GM19240 (cell line): ENCODE results near the gene MS4A15.
"Not testable (repeated sequence)": the region's sequence is repeated elsewhere in the genome, so short reads cannot be mapped to it uniquely, and the experiment has no call there.

Source experiments
- DNase-seq: peaks from one replicate; pipeline ENCODE4 v3.0.0; 2011; ENCODE audit warnings: low spot score; ENCODE audit not compliant: insufficient read length

MS4A15 gene, protein sequence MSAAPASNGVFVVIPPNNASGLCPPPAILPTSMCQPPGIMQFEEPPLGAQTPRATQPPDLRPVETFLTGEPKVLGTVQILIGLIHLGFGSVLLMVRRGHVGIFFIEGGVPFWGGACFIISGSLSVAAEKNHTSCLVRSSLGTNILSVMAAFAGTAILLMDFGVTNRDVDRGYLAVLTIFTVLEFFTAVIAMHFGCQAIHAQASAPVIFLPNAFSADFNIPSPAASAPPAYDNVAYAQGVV

DNA sequence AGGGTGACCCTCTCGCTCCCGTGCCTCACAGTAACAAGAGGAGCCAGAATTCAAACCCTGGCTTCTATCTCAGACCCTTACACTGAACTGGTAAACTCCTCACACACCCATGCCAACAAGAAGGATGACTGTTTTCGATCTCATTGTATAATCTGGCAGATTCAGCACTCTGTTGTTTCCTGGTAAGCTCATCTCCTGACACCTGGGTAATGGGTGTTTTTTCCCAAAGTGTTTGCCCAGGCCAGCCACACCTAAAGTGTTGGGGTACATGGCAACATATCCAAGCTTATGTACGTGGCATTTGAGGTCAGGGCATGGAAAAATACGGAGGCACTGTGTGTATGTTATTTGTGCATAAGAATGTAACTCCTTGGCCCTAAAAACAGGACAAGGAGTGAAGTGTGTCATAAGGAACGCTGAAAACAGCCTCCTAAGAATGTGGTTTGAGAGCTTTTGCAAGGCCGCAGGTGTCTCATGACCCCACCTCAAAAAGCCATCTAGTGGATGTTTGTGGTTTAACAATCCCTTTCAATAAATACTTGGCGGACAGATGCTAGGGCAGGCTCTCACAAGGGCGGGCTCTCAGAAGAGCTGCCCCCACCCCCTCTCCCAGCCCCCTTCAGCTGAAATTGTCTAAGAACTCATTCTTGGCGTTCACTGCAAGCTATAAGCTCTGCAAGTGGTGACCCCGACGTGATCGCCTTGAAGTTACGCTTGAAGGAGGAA is at the start of gene MS4A15:
Gene MS4A15 (plus strand): TSS at position 561 of the 726 bp plus-strand sequence. CDS start 6,867 bp downstream, outside the sequence.
- no peak for DNase-seq

DNA sequence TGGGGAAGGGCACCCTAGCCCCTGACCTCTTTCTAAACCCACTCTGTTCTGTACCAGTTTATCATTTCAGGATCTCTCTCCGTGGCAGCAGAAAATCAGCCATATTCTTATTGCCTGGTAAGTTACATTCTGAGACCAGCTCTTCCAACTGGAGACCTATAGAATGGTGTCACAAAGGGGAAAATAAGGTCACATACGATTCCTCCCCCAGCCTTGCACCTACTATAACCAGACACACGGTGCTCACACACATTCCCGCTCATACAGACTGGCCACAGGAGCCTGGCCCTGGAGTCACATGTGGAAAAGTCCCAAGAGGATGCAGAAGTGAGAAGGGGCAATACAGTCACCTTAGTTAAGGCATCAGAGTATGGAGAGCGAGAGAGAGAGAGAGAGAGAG is 49.7 kb upstream of the MS4A15 start:
- DNase-seq, result no peak

DNA sequence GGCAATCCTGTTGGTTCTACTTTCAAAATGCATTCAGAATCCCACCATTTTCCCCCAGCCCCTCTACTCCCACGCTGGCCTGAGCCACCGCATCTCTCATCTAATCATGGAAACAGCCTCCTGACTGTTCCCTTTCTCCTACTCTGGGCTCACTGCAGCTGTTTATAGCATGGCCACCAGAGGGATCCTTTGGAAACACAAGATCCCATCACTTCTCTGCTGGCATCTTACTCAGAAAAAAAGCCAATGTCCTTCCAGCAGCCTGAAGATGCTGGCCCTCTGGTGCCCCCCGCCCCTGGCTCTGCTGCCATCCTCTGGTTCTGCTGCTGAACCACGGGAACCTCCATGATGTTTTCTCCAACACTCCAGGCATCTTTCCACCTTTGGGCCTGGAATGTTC is 46.2 kb upstream of the MS4A15 start:
- no peak for DNase-seq

DNA sequence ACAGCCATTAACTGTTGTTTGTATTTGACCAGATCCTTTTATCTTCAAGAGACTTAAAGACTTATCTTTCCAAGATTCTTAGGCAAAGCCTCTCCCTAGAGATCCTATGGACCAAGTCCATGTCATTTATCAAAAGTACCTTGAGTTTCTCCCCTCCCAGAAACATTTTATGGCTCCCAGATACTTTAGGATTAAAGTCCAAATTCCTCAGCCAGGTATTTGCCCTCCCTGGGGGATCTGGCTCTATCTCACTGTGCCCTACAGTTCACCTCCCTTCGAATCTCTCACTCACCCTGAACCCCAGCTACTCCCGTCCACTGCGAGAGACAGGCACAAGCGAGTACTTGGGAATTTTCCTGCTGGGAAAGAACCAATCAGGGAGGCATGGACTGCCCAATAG is 45.4 kb upstream of the MS4A15 start:
- no peak for DNase-seq

DNA sequence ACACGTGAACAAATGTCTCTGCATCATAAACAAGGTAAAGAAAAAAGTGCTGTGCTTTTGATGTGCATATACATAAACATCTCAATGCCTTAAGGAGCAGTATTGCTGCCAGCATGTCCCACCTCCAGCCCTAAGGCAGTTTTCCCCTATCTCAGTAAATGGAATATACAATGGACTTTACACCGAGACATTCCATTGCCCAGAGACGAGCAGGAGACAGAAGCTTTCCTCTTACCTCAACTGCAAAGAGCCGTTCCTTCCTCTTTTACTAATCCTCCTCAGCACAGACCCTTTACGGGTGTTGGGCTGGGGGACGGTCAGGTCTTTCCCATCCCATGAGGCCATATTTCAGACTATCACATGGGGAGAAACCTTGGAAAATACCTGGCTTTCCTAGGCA is 43.2 kb upstream of the MS4A15 start:
- not testable (repeated sequence) for DNase-seq

DNA sequence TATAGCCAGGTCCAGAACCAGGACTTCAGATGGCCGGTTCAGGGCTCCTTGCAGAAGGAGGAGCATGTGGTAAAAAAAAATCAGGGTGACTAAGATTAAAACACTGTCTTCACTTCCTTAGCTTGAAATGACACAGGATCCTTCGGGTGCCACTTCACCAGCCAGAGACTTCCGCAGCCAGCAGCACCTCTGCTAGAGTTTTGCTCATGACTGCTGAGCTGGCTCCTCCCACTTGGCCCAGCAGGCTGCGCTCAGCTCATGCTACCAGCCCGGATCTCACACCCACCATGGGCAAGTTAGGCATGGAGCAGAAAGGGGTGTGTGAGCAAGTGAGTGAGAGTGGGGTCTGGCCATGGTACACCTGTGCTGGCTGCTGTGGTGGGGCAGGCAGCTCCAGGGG is 38.7 kb upstream of the MS4A15 start:
- no peak for DNase-seq

DNA sequence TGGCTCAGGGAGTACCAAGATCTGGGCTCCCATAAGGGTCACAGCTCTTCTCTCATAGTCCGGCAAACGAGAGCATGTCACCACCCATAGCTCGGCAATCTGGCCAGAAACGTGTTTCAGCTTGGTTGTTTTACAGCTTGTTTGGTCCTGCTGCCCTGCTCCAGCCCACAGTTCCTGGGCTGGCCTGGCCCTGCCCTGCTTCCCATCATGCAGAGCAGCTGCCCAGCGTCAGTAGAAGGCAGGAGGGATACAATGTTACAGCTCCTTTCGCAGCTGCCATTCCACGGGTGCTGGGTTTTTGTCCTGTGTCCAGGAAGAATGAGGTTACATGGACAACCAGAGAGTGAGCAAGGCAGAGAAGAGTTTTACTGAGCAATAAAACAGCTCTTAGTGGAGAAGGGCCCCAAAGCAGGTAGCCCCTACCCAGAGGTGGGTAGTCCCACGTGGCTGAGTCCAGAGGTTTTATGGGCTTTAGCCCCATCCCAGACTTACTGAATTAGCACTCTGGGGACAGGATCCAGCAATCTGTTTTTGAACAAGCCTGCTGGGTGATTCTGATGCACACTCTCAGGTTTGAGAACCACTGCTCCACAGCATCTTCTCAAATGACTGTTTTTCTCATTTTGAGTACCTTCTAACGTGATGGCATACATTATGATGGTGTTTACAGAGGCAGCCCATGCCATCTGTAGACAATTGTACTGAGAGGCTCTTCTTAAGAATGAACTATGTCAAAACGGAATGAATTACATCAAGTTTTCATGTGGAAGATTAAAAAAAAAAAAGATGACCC is 37.9 kb upstream of the MS4A15 start:
- DNase-seq, result no peak

DNA sequence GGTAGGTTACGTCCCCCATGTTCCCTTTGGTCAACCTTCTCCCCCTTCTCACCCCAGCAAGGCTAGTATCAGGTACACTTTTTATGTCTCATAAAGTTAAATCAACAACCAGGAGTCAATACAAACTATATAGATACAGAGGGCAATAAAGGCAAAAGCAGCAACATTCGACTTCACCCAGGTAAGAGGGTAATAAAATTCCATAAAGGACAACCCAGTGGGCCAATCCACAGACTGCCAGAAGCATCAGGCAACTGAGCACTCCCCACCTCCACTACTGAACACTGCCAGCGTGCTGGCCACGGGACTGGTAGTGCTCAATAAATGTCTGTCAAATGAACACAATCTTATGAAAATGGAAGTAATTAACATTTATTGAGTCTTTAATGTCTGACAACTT is 37.3 kb upstream of the MS4A15 start:
- no peak for DNase-seq

DNA sequence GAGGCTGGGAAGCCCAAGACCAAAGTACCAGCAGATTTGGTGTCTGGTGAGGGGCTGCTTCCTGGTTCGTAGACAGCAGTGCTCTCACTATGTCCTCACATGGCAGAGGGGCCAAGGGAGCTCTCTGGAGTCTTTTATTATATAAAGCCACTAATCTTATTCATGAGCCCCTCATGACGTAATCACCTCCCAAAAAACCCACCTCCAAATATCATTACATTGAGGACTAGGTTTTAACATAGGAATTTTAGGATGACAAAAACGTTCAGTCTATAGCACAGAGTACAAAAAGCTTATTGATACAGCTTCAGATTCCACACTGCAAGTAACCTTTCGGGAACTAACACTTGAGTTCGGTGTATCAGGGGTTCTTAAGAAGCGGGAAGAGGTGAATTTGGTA is 36.2 kb upstream of the MS4A15 start:
- no peak for DNase-seq

DNA sequence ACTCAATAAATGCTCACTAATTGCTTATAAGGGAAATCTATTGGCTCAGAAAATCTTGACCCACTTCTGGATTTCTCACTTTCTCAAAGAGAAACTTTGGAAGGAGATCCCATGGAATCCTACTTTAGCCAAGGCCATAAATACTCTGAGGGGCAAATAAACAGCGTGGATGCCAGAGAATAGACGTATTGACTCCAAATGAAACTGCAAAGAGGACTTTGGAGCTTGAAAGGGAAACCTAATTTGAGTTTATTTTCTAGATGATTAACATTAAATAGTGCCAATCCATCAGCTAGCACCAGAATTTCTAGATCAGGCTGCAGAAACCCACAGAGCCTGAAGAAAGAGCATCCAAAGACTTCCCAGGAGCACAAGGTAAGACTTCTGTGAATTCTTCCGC is 32.2 kb upstream of the MS4A15 start, which contains the start of gene MS4A18:
Gene MS4A18 (plus strand): TSS at position 301 of the 400 bp plus-strand sequence.
- no peak for DNase-seq

DNA sequence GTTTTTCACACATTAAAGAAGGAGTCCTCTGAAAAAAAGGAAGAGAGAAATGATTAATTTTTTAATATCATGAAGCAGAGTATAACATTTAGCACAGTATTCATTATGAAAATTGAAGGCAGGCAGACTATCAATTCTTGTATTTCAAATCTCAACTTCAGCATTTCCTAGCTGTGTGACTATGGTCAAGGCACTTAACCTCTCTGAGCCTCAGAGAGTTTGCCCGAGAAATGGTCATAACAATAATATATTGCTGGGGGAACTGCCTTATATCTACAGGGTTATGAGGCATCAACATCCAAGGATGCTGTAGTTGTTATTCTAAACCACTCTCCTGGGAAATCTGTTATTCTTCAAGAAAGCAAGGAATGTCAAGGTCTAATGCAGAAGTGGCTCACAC is 31.1 kb upstream of the MS4A15 start:
- DNase-seq, result no peak

DNA sequence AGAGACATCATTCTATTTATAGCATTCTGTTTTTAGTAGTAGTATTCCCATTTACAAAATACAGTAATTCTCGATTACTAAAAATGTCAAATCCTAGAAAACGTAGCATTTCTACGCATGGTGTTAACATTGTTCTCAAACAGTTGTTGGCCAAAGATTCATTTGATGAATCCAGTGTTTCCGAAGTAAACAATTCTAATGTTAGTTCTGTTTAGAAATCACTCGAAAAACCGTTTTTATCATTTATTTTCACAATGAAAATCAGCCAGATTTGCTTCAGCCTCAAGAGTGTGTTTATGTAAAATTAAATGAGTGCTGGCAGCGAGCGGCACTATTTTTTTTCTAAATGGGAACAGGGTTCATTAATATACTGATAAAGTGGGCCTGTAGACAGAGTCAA is 25.1 kb upstream of the MS4A15 start:
- no peak for DNase-seq

DNA sequence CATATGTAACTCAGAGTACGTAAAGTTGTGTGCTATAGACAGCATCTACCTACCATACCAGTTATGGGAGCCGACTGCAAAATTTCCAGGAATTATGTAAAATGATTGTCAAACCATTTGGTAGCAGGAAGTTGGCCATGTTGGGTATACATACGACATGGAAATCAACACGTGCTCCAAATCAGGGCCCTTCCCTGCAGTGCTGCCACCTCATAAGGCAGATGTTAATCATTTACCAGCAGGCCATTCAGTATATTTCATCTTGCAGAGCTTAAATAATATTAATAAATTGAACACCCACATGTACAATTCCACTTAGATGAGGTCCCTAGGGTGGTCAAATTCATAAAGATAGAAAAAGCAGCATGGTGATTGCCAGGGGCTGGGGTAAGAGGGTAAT is 22.4 kb upstream of the MS4A15 start:
- no peak for DNase-seq

DNA sequence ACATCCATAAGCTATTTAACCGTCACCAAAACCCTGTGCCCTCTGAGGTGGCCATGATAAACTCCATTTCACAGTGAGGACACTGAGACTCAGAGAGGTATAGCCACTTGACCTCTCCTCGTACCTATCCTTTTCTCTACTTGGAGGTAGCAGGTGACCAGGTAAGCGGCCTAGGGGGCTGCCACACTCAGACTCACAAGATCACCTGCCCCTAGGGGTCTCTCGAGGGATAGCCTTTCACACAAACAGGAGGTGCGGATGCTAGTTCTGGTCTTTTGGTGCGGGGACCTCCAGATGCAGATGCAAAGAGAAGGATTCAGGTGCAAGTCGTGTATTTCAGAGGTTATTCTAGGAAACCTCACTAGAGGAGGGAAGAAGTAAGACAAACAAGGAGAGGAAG is 17.6 kb upstream of the MS4A15 start:
- DNase-seq, result no peak

DNA sequence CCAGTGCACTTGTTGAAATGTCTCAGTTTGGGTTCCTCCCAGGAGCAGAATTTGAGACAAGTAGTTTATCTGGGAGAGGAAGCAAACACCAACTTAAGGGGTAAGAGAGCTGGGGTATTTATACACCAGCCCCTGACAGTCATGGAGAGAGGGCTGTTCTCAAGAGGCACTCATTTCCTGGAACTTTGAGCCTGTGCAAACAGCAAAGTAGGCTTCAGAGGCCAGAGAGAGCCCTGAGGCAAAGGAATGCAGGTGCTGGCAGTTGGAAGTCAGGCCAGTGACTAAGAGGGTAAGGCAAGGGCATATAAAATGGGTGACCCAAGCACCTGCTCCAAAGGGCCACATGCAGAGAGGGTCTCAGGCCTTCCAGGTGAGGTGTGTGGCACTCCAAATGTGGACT is 16.1 kb upstream of the MS4A15 start:
- no peak for DNase-seq

DNA sequence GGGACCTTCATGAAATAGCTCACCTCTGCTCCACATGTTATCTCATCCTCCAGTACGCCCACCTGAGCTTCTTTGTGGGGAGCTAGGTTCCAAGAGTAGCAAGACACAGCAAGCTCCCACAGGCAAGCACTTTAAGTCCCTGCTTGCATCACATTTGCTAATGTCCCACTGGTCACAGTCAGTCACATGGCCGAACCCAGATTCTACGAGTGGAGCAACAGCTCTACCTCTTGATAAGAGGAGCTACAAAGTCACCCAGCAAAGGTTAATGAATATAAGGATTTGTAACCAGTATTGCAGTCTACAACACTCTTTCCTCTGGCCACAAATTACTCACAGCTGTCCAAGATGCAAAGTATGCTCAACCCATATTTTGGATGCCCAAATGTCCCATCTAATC is 15.2 kb upstream of the MS4A15 start:
- no peak for DNase-seq

DNA sequence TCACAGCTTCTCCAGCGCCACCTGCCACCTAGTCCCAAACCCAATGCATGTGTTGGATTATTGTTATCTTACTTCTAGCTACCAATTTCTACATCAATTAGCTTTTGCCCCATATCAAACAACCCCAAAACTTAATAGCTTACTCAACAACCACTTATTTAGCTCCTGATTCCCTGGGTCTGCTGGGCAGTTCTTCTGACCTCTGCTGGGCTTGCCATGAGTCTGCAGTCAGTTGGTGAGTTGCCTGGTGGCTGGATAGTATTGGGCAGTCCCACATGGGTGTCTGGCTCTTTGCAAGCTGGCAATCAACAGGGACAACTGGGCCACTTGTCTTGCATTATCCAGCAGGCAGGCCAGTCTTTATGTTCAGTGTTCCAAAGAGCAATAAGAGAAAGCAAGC is 13.6 kb upstream of the MS4A15 start:
- no peak for DNase-seq

DNA sequence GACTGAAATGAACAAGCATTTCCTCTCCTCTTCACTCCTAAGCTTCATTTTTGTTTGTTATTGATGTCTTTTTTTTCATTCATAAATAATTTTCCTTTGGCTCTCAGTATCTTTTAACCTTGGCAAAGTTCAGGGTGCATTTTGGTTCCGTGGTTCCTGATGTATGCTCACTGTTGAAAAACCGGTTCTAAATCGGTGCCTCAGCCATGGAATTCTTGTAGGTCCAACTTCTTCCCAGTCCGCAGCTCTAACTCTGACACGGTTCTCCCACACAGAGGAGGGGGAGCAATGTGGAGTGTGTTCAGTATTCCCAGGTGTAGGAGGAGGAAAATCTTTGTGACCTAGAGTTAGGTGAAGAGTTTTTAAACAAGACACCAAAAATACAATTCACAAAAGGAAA is 12.6 kb upstream of the MS4A15 start:
- DNase-seq, result no peak

DNA sequence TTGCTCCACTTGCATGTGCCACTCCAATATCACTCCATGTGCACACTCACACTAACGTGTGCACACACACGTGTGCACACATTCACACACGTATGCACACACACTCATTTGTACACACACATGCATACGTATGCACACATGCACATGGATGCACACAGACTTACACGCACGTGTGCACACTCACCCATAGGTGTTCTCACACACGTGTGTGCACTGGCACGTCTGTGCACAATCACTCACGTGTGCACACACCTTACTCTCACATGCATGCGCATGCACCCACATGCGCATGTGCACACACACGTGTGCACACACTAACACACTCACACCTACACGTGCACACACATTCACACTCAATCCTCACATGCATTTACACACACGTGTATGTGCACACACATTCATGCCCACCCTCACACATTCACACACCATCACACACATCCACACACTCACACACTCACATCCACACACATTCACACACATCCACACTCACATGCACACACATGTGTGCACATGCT is 9.3 kb upstream of the MS4A15 start:
- no peak for DNase-seq

DNA sequence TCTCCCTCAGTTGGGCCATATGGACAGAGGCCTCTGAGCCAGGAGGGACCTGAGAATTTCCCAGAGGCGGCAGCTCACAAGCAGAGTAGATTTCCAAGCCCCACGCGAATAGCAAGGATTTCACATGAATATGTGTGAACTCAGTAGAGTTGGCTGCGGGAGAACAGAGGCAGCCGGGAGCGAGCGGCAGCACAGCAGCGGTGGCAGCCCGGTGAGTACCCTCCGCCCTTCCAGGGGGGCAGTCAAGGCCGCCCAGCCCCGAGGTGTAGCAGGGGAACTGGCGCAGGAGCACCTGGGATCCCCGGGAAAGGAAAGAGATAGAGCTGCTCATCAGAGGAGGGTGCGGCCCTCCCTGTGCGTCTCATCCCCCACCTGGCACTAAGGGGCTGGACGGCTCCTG is 8.4 kb upstream of the MS4A15 start:
- DNase-seq, result no peak

DNA sequence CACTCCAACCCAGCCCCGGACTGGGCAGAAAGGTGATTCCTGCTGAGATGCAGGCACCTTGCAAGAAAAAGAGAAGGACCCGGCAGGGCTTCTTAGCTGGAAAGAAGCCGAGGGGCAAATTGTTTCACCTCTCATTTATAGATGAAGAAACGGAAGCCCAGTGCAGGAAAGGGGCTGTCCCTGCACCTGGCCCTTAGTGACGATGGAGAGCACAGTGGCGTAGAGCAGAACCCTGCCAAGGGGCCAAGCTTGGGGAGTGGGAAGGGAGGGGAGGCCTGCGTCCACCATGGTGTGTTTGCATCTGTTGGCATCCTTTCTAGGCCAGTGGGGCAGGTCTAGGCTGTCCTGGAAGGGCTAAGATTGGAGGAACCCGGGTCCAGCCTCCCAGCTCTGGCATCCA is 7.8 kb upstream of the MS4A15 start:
- DNase-seq, result no peak

DNA sequence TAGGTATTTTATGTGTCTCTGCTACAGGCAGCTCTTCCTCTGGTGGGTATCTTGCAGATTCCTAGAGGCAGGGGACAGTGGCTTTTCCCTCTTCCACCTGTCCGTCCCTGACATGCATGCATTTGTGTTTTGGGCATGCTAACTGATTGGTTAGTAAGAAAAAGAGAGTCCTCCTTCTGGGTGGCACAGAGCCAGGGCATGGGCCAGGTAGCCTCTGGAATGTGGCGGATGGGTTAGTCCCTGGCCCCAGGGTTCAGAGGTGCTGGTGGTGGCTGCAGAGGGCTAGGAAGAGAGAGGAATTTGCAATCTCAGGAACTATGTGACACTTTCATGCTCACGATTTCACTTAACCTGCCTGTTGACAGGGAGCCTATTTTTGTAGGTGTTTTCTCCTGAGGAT is 5.8 kb upstream of the MS4A15 start:
- no peak for DNase-seq
